ENCODE data around the gene ABTB1. TPM values are rescaled to one million over a fixed set of nuclear protein-coding genes. Genes with fewer than 3 reads are reported as not detected.

ABTB1 gene
- total and polyA plus RNA-seq, 2 donors (not counting 1 experiment from before 2014, with no cell fraction given): 141 to 259 TPM

DNA sequence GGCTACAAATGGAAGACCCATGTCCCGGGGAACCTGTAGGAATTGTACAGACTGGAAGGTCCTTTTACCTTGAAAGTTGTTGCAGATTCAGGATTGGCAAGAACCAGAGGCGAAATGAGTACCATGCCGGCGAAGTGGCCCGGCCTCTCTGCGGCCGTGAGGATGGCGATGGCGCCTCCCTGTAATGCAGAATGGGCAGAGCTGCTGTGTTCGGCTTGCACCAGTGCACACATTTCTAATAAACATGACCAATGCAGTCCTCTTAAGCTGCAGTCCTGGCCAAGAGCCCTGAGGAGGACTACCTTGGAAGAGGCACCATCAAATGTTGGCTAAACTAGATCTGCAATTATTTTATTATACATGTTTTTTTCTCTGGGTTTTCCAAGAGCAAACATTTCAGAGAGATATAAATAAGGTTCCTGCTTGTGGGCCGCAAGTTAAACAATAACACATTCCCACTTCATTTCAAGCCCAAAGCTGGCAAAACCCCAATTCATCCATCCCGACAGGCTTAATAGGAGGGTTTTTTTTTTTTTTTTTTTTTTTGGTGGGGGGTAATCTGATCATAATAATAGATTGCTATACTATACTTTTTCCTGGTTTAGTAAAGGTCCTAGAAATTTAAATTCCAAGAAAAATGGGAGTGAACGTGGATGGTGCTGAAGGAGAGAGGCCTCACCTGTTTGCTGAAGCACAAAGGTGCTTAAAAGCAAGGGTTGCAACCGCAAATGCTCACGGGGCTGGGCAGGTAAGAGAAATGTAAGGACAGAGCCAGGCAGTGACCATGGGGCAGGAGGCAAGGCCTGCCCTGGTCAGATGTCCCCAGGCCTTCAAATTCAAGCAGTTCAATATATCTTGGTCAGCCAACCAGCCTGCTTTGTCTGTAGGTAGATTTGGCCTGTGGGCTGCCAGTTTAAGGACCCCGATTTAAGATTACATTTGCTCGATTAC is 48.5 kb downstream of the ABTB1 start:
- Histone ChIP-seq H3K4me1 (ENCODE audit: control insufficient read depth in 2 of 2, insufficient read depth in 2 of 2, low read length in 2 of 2) (no peaks in the 10 kb centered on the region), H3K4me3 (ENCODE audit: control extremely low read depth in 1 of 5, extremely low read depth in 1 of 5, insufficient read depth in 1 of 5, low read depth in 2 of 5, low read length in 4 of 5) (no peak overlapping the region), H2AFZ (ENCODE audit: insufficient read depth, low read depth, low read length, poor library complexity, severe bottlenecking) (no peak overlapping the region), H3K4me2 (replicated peaks; ENCODE audit: low read depth, low read length, poor library complexity, severe bottlenecking) (no peak overlapping the region), H3K79me2 (ENCODE audit: control insufficient read depth, insufficient read depth, low read length) (no peaks in the 10 kb centered on the region), H3K9me3 (ENCODE audit: control extremely low read depth in 1 of 3, control insufficient read depth in 2 of 3, insufficient read depth in 1 of 3, low read length in 2 of 3) (no peaks in the 10 kb centered on the region), H3K9ac (ENCODE audit: low read length) (no peak overlapping the region), H3K27ac (ENCODE audit: low read length in 2 of 2) (no peak overlapping the region), H3K36me3 (replicated peaks in 1 of 2; ENCODE audit: control extremely low read depth in 1 of 2, control insufficient read depth in 1 of 2, extremely low read depth in 1 of 2, insufficient read depth in 2 of 2, low read length in 1 of 2) (no peaks in the 10 kb centered on the region), H3K27me3 (replicated peaks in 1 of 4; ENCODE audit: control extremely low read depth in 1 of 4, control insufficient read depth in 3 of 4, insufficient read depth in 4 of 4, low read length in 3 of 4) (no peaks in the 10 kb centered on the region), H4K20me1 (ENCODE audit: control insufficient read depth, insufficient read depth, low read length, poor library complexity, severe bottlenecking) (no peaks in the 10 kb centered on the region)
- intact Hi-C loops (cut with micrococcal nuclease): no loop called here
- H3K27ac Mint-ChIP-seq: no peak overlapping the region
- WGBS (ENCODE audit: insufficient coverage): 100% methylated on average over 12 of the region's 17 CpGs
- H3K9me3 Mint-ChIP-seq (ENCODE audit: insufficient read depth): peaks cover 3% of the 10 kb centered on the region
- ATAC-seq (ENCODE audit: low read depth): no peak
- no peaks in the 10 kb centered on the region for H3K4me1 Mint-ChIP-seq
- no peak for TF ChIP-seq EZH2 (IDR thresholded peaks at IDR 0.05; ENCODE audit: borderline replicate concordance, insufficient read depth, low read depth, low read length, poor library complexity, severe bottlenecking)
- TF ChIP-seq, protein P1, sequence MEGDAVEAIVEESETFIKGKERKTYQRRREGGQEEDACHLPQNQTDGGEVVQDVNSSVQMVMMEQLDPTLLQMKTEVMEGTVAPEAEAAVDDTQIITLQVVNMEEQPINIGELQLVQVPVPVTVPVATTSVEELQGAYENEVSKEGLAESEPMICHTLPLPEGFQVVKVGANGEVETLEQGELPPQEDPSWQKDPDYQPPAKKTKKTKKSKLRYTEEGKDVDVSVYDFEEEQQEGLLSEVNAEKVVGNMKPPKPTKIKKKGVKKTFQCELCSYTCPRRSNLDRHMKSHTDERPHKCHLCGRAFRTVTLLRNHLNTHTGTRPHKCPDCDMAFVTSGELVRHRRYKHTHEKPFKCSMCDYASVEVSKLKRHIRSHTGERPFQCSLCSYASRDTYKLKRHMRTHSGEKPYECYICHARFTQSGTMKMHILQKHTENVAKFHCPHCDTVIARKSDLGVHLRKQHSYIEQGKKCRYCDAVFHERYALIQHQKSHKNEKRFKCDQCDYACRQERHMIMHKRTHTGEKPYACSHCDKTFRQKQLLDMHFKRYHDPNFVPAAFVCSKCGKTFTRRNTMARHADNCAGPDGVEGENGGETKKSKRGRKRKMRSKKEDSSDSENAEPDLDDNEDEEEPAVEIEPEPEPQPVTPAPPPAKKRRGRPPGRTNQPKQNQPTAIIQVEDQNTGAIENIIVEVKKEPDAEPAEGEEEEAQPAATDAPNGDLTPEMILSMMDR (IDR thresholded peaks at IDR 0.05): no peak
- H3K4me3 Mint-ChIP-seq: no peak overlapping the region
- CTCF ChIA-PET: no interaction called here
- H3K27me3 Mint-ChIP-seq: no peaks in the 10 kb centered on the region
- DNase-seq: no peak
- POLR2A ChIA-PET: no interaction called here

DNA sequence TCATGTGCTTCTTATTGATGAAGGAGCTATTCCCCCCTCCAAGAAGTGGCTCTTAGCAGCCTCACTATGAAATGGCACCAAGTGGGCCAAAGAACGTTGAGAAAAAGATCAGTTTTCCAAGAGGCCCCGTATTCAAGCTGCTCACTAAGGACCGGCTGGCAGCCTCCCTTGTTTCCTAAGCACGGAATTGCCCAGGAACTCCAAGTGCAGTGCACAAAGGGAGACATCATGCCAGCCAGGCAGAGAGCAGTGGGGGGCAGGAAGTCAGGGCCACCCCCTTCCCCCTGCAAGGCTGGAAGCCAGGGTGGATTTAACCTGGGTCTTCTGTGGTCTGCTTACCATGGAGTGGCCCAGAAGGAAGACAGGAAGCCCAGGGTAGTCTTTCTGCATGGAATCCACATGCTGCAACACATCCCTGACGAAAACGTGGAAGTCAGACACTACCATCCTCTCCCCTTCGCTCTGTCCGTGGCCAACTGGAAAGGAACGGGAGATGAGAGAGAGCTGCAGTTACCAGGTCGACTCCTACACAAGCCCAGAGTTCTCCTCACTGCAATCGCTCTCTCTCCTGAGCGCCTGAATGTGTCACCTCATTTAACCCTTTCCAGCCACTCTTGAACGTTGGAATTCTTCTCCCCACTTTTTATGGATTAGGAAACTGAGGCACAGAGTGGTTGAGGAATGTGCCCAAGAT is 49.5 kb downstream of the ABTB1 start:
- H3K9me3 ChIP-seq (ENCODE audit: control extremely low read depth in 1 of 3, control insufficient read depth in 2 of 3, insufficient read depth in 1 of 3, low read length in 2 of 3): no peaks in the 10 kb centered on the region
- H4K20me1 ChIP-seq (ENCODE audit: control insufficient read depth, insufficient read depth, low read length, poor library complexity, severe bottlenecking): no peaks in the 10 kb centered on the region
- H3K36me3 ChIP-seq (replicated peaks in 1 of 2; ENCODE audit: control extremely low read depth in 1 of 2, control insufficient read depth in 1 of 2, extremely low read depth in 1 of 2, insufficient read depth in 2 of 2, low read length in 1 of 2): no peaks in the 10 kb centered on the region
- H2AFZ ChIP-seq (ENCODE audit: insufficient read depth, low read depth, low read length, poor library complexity, severe bottlenecking): no peak overlapping the region
- ATAC-seq (ENCODE audit: low read depth) (no peak), DNase-seq (no peak)
- H3K4me1 ChIP-seq (ENCODE audit: control insufficient read depth in 2 of 2, insufficient read depth in 2 of 2, low read length in 2 of 2): no peaks in the 10 kb centered on the region
- ChIA-PET POLR2A (no interaction called here), CTCF (no interaction called here)
- H3K9ac ChIP-seq (ENCODE audit: low read length): no peak overlapping the region
- no peaks in the 10 kb centered on the region for H3K79me2 ChIP-seq (ENCODE audit: control insufficient read depth, insufficient read depth, low read length)
- TF ChIP-seq EZH2 (IDR thresholded peaks at IDR 0.05; ENCODE audit: borderline replicate concordance, insufficient read depth, low read depth, low read length, poor library complexity, severe bottlenecking): no peak
- TF ChIP-seq, protein P1 (IDR thresholded peaks at IDR 0.05): no peak
- WGBS (ENCODE audit: insufficient coverage): 93% methylated on average over 11 of the region's 13 CpGs
- no peak overlapping the region for H3K4me3 Mint-ChIP-seq
- intact Hi-C loops (cut with micrococcal nuclease): no loop called here
- peaks cover 3% of the 10 kb centered on the region for H3K9me3 Mint-ChIP-seq (ENCODE audit: insufficient read depth)
- no peaks in the 10 kb centered on the region for H3K27me3 Mint-ChIP-seq
- no peak overlapping the region for H3K27ac ChIP-seq (ENCODE audit: low read length in 2 of 2)
- no peak overlapping the region for H3K4me2 ChIP-seq (replicated peaks; ENCODE audit: low read depth, low read length, poor library complexity, severe bottlenecking)
- H3K4me1 Mint-ChIP-seq: no peaks in the 10 kb centered on the region
- no peak overlapping the region for H3K4me3 ChIP-seq (ENCODE audit: control extremely low read depth in 1 of 5, extremely low read depth in 1 of 5, insufficient read depth in 1 of 5, low read depth in 2 of 5, low read length in 4 of 5)
- H3K27ac Mint-ChIP-seq: no peak overlapping the region
- H3K27me3 ChIP-seq (replicated peaks in 1 of 4; ENCODE audit: control extremely low read depth in 1 of 4, control insufficient read depth in 3 of 4, insufficient read depth in 4 of 4, low read length in 3 of 4): no peaks in the 10 kb centered on the region
